Fibroblast of lung (primary cell): ENCODE data around the gene BIN1.

Source experiments
- EZH2 ChIP-seq: IDR thresholded peaks from 2 replicates; pipeline ENCODE4 v1.5.1; 2012; ENCODE audit warnings: low read length, control low read depth, mild to moderate bottlenecking; ENCODE audit errors: missing control alignments
- TF ChIP-seq, protein P1 (sequence below), 2 donors: IDR thresholded peaks in 1 of 2; conservative IDR thresholded peaks in 1 of 2; 1 replicate in 1 of 2; 2 replicates in 1 of 2; pipeline ENCODE4 v1.5.1; 2011 to 2012; ENCODE audit warnings: low read length in 2 of 2, control low read depth in 1 of 2, inconsistent platforms in 1 of 2, low read depth in 1 of 2, mild to moderate bottlenecking in 1 of 2

DNA sequence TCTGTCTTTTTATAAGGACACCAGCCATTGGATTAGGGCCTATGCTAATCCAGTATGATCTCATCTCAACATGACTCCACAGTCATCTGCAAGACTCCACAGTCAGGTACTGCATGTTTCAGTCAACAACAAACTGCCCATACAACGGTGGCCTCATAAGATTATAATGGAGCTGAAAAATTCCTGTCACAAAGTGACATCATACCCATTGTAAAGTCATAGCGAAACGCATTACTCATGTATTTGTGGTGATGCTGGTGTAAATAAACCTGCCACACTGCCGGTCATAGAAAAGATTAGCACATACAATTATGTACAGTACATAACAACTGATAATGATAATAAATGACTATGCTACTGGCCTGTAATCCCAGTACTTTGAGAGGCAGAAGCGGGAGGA lies 106.0 kb downstream of the BIN1 start:
- TF ChIP-seq, protein P1, sequence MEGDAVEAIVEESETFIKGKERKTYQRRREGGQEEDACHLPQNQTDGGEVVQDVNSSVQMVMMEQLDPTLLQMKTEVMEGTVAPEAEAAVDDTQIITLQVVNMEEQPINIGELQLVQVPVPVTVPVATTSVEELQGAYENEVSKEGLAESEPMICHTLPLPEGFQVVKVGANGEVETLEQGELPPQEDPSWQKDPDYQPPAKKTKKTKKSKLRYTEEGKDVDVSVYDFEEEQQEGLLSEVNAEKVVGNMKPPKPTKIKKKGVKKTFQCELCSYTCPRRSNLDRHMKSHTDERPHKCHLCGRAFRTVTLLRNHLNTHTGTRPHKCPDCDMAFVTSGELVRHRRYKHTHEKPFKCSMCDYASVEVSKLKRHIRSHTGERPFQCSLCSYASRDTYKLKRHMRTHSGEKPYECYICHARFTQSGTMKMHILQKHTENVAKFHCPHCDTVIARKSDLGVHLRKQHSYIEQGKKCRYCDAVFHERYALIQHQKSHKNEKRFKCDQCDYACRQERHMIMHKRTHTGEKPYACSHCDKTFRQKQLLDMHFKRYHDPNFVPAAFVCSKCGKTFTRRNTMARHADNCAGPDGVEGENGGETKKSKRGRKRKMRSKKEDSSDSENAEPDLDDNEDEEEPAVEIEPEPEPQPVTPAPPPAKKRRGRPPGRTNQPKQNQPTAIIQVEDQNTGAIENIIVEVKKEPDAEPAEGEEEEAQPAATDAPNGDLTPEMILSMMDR (conservative IDR thresholded peaks at IDR 0.05 in 1 of 2, IDR thresholded peaks at IDR 0.05 in 1 of 2; ENCODE audit: low read depth in 1 of 2, low read length in 2 of 2): no peak
- no peak for TF ChIP-seq EZH2
